DOHH2 (cell line): ENCODE results near the gene GORASP1.

ENCODE experiments used
- EZH2phosphoT487 ChIP-seq: fragments of 200-600 bp; sonication (generic); IDR thresholded peaks from 2 replicates; pipeline ENCODE4 v1.6.1; 2017; ENCODE audit warnings: borderline replicate concordance, mild to moderate bottlenecking, antibody characterized with exemption, low read length, moderate library complexity, mixed read lengths
- TF ChIP-seq, protein P1 (sequence below): fragments of 200-600 bp; sonication (generic); IDR thresholded peaks from one replicate; pipeline ENCODE4 v1.5.1; 2014; ENCODE audit warnings: antibody characterized with exemption, mild to moderate bottlenecking, low read depth, low read length; ENCODE audit not compliant: poor library complexity, severe bottlenecking

DNA sequence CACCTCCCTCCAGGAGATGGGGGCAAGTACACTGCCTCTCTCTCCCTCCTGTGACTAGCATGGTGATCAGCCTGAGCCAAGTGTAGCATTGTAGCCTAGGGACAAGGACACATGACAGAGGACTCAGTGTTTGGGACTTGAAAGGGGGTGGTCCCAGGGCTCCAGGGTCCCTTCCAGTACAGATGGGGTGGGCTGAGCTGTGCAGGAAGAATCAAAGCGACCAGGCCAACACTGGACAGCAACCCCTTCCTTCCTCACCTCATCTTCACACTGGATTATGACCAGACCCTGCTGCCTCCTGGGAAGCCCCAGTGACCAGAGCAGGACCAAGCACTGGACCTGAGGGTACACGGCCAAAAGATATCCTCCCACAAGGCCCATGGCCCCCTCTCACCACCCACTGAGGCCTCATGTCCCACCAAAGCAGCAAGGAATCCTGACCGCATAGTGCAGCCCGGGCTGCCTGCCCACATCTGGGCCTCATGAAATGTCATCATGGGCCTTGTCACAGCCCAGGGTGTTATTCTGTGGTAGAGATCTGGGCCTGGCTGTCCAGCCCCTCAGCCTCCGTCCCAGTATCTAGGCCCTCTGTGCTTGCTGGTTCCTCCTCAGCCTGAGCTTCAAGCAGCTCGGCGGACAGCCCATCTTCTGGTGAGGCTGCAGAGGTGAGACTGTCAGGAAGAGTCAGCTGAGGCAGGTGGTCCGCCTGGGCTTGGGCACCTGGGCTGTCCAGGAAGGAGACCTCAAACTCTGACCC, 9.5 kb downstream of the GORASP1 start:
- TF ChIP-seq, protein P1, sequence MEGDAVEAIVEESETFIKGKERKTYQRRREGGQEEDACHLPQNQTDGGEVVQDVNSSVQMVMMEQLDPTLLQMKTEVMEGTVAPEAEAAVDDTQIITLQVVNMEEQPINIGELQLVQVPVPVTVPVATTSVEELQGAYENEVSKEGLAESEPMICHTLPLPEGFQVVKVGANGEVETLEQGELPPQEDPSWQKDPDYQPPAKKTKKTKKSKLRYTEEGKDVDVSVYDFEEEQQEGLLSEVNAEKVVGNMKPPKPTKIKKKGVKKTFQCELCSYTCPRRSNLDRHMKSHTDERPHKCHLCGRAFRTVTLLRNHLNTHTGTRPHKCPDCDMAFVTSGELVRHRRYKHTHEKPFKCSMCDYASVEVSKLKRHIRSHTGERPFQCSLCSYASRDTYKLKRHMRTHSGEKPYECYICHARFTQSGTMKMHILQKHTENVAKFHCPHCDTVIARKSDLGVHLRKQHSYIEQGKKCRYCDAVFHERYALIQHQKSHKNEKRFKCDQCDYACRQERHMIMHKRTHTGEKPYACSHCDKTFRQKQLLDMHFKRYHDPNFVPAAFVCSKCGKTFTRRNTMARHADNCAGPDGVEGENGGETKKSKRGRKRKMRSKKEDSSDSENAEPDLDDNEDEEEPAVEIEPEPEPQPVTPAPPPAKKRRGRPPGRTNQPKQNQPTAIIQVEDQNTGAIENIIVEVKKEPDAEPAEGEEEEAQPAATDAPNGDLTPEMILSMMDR: no peak
- TF ChIP-seq EZH2phosphoT487: no peak
